SK-N-SH (cell line): Measurements from ENCODE around the gene NECTIN1. TPM values are rescaled to one million over a fixed set of nuclear protein-coding genes. Genes with fewer than 3 reads are reported as not detected.

Experiments
- CTCF ChIA-PET: fragments of 300-600, 350-600 bp; formaldehyde crosslinking; extraction: SDS; loops from one replicate; lab custom pipeline; 2021; lab: Yijun Ruan, JAX
- POLR2A ChIA-PET: fragments of 350-600 bp; sonication (Branson Sonifier 250); formaldehyde crosslinking; extraction: SDS; loops from one replicate; lab custom pipeline; 2020; ENCODE audit warnings: antibody characterized with exemption, inconsistent platforms; lab: Yijun Ruan, JAX
- DNase-seq: peaks from one replicate; pipeline ENCODE4 v3.0.0; 2012
- H2AFZ ChIP-seq: fragments of 200-600 bp; sonication (generic); 2 replicates; pipeline ENCODE4 v1.8.1; 2016; ENCODE audit warnings: antibody characterized with exemption, mild to moderate bottlenecking, low read depth
- H3F3A ChIP-seq: fragments of 200-600 bp; sonication (generic); replicated peaks from 2 replicates; pipeline ENCODE3; 2016; ENCODE audit warnings: antibody characterized with exemption, mild to moderate bottlenecking; ENCODE audit not compliant: insufficient read depth
- H3K27ac ChIP-seq, 2 experiments: fragments of 200-500 bp in 1 of 2; fragments of 200-600 bp in 1 of 2; sonication (Bioruptor generic) in 1 of 2; sonication (generic), shearing (Covaris generic) in 1 of 2; 2 replicates each; pipeline versions ENCODE4 v1.5.1 to v1.6.1; 2014 to 2016; ENCODE audit warnings: low read depth in 2 of 2, inconsistent platforms in 1 of 2, low read length in 1 of 2, mild to moderate bottlenecking in 1 of 2, mixed read lengths in 1 of 2
- H3K27me3 ChIP-seq: fragments of 200-600 bp; sonication (generic), shearing (Covaris generic); 2 replicates; pipeline ENCODE4 v1.6.1; 2016; ENCODE audit warnings: mixed run types; ENCODE audit not compliant: insufficient read depth
- H3K36me3 ChIP-seq, 2 experiments: fragments of 200-500 bp in 1 of 2; fragments of 200-600 bp in 1 of 2; sonication (Bioruptor generic) in 1 of 2; sonication (generic) in 1 of 2; replicated peaks in 1 of 2; 2 replicates each; pipeline versions ENCODE3 to v1.5.1; 2014 to 2016; ENCODE audit warnings: low read length in 1 of 2, mild to moderate bottlenecking in 1 of 2; ENCODE audit not compliant: insufficient read depth in 2 of 2, control insufficient read depth in 1 of 2
- H3K4me1 ChIP-seq, 2 experiments: fragments of 200-500 bp in 1 of 2; fragments of 200-600 bp in 1 of 2; sonication (Bioruptor generic) in 1 of 2; sonication (generic), shearing (Covaris generic) in 1 of 2; 2 replicates each; pipeline versions ENCODE4 v1.5.1 to v1.6.1; 2014 to 2016; ENCODE audit warnings: low read depth in 1 of 2, low read length in 1 of 2, mixed run types in 1 of 2; ENCODE audit not compliant: insufficient read depth in 2 of 2, control insufficient read depth in 1 of 2
- H3K4me2 ChIP-seq: fragments of 200-600 bp; sonication (generic), shearing (Covaris generic); 2 replicates; pipeline ENCODE4 v1.6.1; 2017; ENCODE audit warnings: mixed run types
- H3K4me3 ChIP-seq, 2 experiments: fragments of 200-500 bp in 1 of 2; fragments of 200-600 bp in 1 of 2; sonication (Bioruptor generic) in 1 of 2; sonication (generic), shearing (Covaris generic) in 1 of 2; 2 replicates each; pipeline versions ENCODE4 v1.5.1 to v1.8.1; 2014 to 2016; ENCODE audit warnings: low read depth in 2 of 2, inconsistent platforms in 1 of 2, low read length in 1 of 2, mild to moderate bottlenecking in 1 of 2, mixed read lengths in 1 of 2, moderate library complexity in 1 of 2
- H3K79me2 ChIP-seq: fragments of 200-600 bp; sonication (generic); 2 replicates; pipeline ENCODE4 v1.8.1; 2017; ENCODE audit warnings: mild to moderate bottlenecking; ENCODE audit not compliant: insufficient read depth
- H3K9ac ChIP-seq: fragments of 200-600 bp; sonication (generic); 2 replicates; pipeline ENCODE4 v1.6.1; 2017; ENCODE audit warnings: mixed run types
- H3K9me2 ChIP-seq: fragments of 200-600 bp; sonication (generic); 2 replicates; pipeline ENCODE4 v1.6.1; 2017; ENCODE audit warnings: mixed run types
- H3K9me3 ChIP-seq: fragments of 200-600 bp; sonication (generic); 2 replicates; pipeline ENCODE4 v1.6.1; 2017; ENCODE audit warnings: mixed run types, mild to moderate bottlenecking, moderate library complexity
- H4K20me1 ChIP-seq: fragments of 200-600 bp; sonication (generic); 2 replicates; pipeline ENCODE4 v1.6.1; 2017; ENCODE audit warnings: mild to moderate bottlenecking, mixed run types; ENCODE audit not compliant: insufficient read depth
- FOSL2 ChIP-seq: IDR thresholded peaks from 2 replicates; pipeline ENCODE4 v1.4.0; 2012; ENCODE audit warnings: low read depth, mild to moderate bottlenecking, moderate library complexity, borderline replicate concordance
- FOXM1 ChIP-seq: IDR thresholded peaks from 2 replicates; pipeline ENCODE4 v1.4.0; 2012; ENCODE audit warnings: low read depth, mild to moderate bottlenecking
- GABPA ChIP-seq: IDR thresholded peaks from 2 replicates; pipeline ENCODE4 v1.4.0; 2012; ENCODE audit warnings: low read depth, mild to moderate bottlenecking
- JUND ChIP-seq: IDR thresholded peaks from 2 replicates; pipeline ENCODE4 v1.4.0; 2012
- MEF2A ChIP-seq: IDR thresholded peaks from 2 replicates; pipeline ENCODE4 v1.4.0; 2012; ENCODE audit warnings: low read depth, borderline replicate concordance
- NFIC ChIP-seq: IDR thresholded peaks from 2 replicates; pipeline ENCODE4 v1.4.0; 2012; ENCODE audit warnings: borderline replicate concordance
- NRF1 ChIP-seq: IDR thresholded peaks from 2 replicates; pipeline ENCODE4 v1.6.1; 2012; ENCODE audit warnings: low read depth, mild to moderate bottlenecking, low read length
- RAD21 ChIP-seq: IDR thresholded peaks from 2 replicates; pipeline ENCODE4 v1.6.1; 2012; ENCODE audit warnings: mild to moderate bottlenecking, low read length
- RCOR1 ChIP-seq: fragments of 150-350 bp; IDR thresholded peaks from 2 replicates; pipeline ENCODE4 v1.6.1; 2017; ENCODE audit warnings: antibody characterized with exemption, low read length
- RFX5 ChIP-seq: IDR thresholded peaks from 2 replicates; pipeline ENCODE4 v1.6.1; 2012; ENCODE audit warnings: mild to moderate bottlenecking, improper control_type of control experiment, low read length
- RXRA ChIP-seq: IDR thresholded peaks from 2 replicates; pipeline ENCODE4 v1.4.0; 2012; ENCODE audit warnings: low read depth, mild to moderate bottlenecking, borderline replicate concordance
- SMC3 ChIP-seq: IDR thresholded peaks from 2 replicates; pipeline ENCODE4 v1.6.1; 2012; ENCODE audit warnings: low read depth, low read length, improper control_type of control experiment
- TAF1 ChIP-seq: IDR thresholded peaks from 2 replicates; pipeline ENCODE4 v1.6.1; 2012; ENCODE audit warnings: low read depth, mild to moderate bottlenecking, low read length, moderate library complexity, borderline replicate concordance
- TEAD4 ChIP-seq: IDR thresholded peaks from 2 replicates; pipeline ENCODE4 v1.4.0; 2012; ENCODE audit warnings: mild to moderate bottlenecking, borderline replicate concordance; ENCODE audit not compliant: insufficient read depth
- YY1 ChIP-seq: IDR thresholded peaks from 2 replicates; pipeline ENCODE4 v1.4.0; 2012; ENCODE audit warnings: low read depth, mild to moderate bottlenecking
- WGBS: methylation state at CpG from one replicate; pipeline ENCODE4 v1.1.6; 2017; ENCODE audit warnings: low lambda C conversion rate; 5-methylcytosine and 5-hydroxymethylcytosine counted together
- polyA plus RNA-seq, 3 experiments: library from polyadenylated mRNA; depleted of rRNA; stranded (reverse); fragments of >200 nt; gene quantifications; 2 replicates each; pipeline ENCODE4 v1.2.3, GENCODE V29; 2012
- TF ChIP-seq, protein P1 (sequence below): IDR thresholded peaks from 2 replicates; pipeline ENCODE4 v1.4.0; 2012; ENCODE audit warnings: low read depth, borderline replicate concordance
- TF ChIP-seq, protein P2 (sequence below): IDR thresholded peaks from 2 replicates; pipeline ENCODE4 v1.4.0; 2012; ENCODE audit warnings: low read depth
- TF ChIP-seq, protein P3 (sequence below): fragments of 150-350 bp; IDR thresholded peaks from 2 replicates; pipeline ENCODE4 v1.6.1; 2017; ENCODE audit warnings: antibody characterized with exemption, low read length, low read depth, borderline replicate concordance

The NECTIN1 gene
- polyA plus RNA-seq, 1 of the 3 experiments (the other 2 are of a cell fraction), result 9.1 TPM

DNA sequence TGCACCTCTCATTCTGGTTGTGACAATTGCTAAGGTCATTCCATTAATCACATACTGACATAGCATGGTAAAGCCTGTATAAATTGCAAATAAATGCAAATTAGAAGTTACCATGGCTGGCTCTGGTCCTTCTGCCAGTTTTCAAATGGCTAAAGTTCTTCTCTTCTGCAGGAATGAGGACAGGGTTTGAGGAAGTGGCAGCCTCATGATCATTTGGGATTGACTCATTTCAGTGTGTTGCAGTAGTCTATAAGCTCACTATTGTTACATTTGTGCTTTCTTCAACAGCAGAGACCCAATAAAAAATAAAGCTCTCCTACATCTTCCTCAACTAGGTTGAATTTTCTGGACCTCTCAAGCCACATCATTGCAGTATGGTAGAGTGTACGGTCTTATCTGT is 60.3 kb downstream of the NECTIN1 start:
- H3K4me2 ChIP-seq, result no peak overlapping the region
- no peak for DNase-seq
- H3F3A ChIP-seq, result no peaks in the 10 kb centered on the region
- H3K4me1 ChIP-seq, result peaks cover 0 to 36% of the 10 kb centered on the region in 2 experiments; a peak in 1 of 4 replicates
- no peaks in the 10 kb centered on the region for H3K27me3 ChIP-seq
- WGBS, result 100% methylated on average over 1 of the region's 1 CpG
- no peaks in the 10 kb centered on the region for H3K9me3 ChIP-seq
- ChIA-PET CTCF (interaction anchor here (1.1 to 7.9 kb wide), 3 partner anchors 56 to 439 kb away, joined by 3 to 76 read pairs (median 3); no protein-coding TSS in a partner anchor), POLR2A (no interaction called here)
- H3K27ac ChIP-seq, result no peak overlapping the region
- H3K79me2 ChIP-seq, result no peaks in the 10 kb centered on the region
- no peak overlapping the region for H3K9ac ChIP-seq
- H3K9me2 ChIP-seq, result no peaks in the 10 kb centered on the region
- no peaks in the 10 kb centered on the region for H3K36me3 ChIP-seq
- no peak overlapping the region for H2AFZ ChIP-seq
- H3K4me3 ChIP-seq, result no peak overlapping the region
- no peaks in the 10 kb centered on the region for H4K20me1 ChIP-seq
- TF ChIP-seq JUND (no peak), TAF1 (no peak), NFIC (no peak), YY1 (no peak), FOXM1 (no peak), NRF1 (no peak), RXRA (no peak), TEAD4 (no peak), FOSL2 (no peak), GABPA (no peak), RCOR1 (no peak), RAD21 (no peak), MEF2A (no peak), RFX5 (no peak), SMC3 (no peak)
- TF ChIP-seq, protein P1, sequence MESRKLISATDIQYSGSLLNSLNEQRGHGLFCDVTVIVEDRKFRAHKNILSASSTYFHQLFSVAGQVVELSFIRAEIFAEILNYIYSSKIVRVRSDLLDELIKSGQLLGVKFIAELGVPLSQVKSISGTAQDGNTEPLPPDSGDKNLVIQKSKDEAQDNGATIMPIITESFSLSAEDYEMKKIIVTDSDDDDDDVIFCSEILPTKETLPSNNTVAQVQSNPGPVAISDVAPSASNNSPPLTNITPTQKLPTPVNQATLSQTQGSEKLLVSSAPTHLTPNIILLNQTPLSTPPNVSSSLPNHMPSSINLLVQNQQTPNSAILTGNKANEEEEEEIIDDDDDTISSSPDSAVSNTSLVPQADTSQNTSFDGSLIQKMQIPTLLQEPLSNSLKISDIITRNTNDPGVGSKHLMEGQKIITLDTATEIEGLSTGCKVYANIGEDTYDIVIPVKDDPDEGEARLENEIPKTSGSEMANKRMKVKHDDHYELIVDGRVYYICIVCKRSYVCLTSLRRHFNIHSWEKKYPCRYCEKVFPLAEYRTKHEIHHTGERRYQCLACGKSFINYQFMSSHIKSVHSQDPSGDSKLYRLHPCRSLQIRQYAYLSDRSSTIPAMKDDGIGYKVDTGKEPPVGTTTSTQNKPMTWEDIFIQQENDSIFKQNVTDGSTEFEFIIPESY, result no peak
- TF ChIP-seq, protein P2, sequence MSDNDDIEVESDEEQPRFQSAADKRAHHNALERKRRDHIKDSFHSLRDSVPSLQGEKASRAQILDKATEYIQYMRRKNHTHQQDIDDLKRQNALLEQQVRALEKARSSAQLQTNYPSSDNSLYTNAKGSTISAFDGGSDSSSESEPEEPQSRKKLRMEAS, result no peak
- TF ChIP-seq, protein P3, sequence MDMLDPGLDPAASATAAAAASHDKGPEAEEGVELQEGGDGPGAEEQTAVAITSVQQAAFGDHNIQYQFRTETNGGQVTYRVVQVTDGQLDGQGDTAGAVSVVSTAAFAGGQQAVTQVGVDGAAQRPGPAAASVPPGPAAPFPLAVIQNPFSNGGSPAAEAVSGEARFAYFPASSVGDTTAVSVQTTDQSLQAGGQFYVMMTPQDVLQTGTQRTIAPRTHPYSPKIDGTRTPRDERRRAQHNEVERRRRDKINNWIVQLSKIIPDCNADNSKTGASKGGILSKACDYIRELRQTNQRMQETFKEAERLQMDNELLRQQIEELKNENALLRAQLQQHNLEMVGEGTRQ, result no peak
